DMS53 treated with DMSO at 0.1 percent for 48 hours (cell line): Measurements from ENCODE around the gene DSCAM.
"Not testable (repeated sequence)": the region's sequence is repeated elsewhere in the genome, so short reads cannot be mapped to it uniquely, and the experiment has no call there.

Experiments used
- DNase-seq: peaks from one replicate; lab custom pipeline; 2025; ENCODE audit not compliant: unreplicated experiment; lab: John Stamatoyannopoulos, UW

Gene DSCAM

DNA sequence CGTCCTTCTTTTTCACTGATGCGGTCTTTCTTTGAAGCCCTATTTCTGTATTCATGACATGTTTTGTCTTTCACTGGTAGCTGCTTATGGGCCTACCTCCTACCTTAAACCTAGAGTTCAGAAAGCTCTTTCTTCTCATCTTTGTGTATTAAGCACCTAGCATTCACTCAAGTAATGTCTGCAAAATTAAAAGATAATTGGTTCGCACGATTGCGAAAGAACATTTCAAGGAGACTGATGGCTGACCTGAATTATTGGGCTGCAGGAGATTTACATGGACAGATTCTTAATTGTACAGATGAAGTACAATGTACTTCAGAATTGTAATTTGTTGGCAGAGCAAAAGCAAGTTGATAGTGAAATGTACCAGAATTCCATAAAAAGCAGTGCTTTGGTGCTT, 773.3 kb downstream of the DSCAM start:
- no peak for DNase-seq

DNA sequence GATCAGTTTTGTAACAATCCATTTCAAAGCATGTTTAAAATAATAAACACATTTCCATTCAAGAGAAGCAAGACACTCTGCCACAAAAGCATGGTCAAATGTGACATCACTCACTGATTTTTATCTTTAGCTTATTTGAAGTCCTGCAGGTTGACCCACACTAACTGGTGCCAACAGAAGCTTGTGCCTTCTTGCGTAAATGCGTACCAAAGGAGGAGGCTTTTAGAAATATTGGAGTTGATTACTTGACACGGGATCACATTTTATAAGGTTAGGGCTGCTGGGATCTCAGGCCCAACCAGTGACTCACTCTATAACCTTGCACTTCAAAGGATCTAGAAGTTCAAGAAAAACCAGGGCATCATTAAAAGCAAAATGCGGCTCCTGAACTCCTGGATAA, 776.1 kb downstream of the DSCAM start:
- DNase-seq = no peak

DNA sequence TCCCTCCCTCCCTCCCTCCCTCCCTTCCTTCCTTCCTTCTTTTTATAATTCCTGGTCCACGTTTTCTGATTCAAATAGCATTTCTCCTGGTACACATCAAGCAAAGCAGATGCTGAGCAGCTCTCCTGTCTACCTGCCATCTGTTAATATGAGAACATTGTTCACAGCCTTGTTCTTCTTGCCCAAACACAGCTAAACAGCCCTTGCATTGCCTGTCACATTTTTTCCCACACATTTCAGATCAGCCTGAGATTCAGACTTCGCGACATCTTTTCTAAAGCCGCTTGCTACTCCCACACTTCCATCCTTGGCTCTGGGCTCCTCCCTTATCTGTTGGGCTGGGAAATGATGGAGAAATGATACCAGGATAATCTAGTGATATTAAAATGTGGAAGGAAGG, 779.2 kb downstream of the DSCAM start:
- DNase-seq = no peak

DNA sequence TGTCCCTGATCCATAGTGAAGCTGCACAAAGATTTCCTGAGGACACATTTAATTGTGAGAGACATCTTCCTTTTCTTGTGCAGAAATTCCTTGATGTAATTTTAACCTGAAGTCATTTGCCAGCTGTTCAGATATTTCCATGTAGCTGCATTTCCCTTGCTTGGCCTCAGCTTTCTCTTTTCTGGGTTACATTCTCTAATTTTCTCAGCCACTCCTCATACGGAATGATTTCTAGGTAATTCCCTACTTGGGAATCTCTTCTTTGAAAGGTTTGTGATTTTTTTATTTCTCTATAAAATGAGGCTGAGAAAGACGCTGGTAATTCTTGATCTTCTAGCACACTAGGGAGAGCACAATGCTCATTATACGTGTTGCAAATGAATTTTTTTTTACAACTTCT, 780.7 kb downstream of the DSCAM start:
- DNase-seq = no peak

DNA sequence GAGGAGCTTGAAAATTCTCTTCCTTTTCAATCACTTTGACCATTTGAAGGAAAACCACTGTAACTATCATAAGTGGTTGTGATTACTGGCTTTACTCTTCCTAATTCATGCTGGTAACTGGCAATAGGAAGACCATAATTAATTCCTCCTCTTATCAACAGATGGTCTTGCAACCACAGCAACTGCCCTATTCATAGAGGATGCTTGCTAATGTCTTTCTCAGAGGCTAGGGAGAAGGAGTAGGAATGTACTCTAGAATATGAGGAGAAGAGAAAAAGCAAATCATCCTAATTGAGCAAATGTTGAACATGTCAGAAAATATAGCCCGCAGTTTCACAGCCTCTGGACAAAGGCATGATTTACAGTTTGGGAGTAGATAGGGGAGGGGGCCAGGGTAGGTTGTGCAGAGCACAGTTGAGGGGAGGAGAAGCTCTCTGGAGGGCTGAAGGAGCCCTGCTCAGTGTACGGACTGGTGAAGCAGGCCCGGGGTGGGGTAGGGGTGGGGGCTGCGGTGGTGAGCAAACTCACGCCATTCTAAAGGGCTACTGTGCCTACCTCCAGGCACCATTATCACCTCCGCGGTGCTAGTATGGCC, 786.8 kb downstream of the DSCAM start:
- DNase-seq = no peak

DNA sequence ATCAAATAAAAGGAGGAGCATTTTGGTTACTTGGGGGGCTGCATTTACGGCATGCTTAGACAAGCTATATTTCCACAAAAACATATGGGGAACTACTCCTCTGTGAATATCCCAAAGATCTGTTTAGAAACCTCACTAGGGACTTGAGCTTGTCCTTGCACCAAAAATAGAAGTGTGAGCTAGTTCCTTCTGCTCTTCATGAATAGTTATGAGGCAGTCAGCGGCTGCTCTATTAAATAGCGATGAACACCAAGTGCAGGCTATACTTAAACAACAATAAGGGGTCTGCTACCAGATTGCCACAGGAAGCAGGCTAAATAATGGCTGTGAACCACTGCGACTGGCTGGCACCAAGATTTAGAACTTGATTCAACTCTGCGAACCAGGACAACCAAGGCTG, 789.6 kb downstream of the DSCAM start:
- no peak for DNase-seq

DNA sequence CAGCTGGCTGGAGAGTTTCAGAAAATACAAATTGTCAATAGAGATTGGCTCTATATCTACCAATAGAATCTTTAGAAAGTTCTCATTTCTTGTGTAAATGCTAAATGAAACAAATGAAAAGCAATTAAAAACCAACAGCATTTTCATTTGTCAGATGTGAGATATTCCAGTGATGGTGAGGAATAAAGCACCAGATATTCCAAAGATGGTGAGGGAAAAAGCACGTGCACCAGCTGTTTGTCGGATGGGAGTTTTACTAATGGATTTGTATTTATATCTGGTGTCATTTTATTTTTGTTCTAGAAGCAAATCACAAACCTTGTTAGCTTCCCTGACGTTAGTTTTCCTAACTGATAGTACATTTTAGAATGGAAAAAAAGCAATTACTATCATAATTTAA, 790.9 kb downstream of the DSCAM start:
- no peak for DNase-seq

DNA sequence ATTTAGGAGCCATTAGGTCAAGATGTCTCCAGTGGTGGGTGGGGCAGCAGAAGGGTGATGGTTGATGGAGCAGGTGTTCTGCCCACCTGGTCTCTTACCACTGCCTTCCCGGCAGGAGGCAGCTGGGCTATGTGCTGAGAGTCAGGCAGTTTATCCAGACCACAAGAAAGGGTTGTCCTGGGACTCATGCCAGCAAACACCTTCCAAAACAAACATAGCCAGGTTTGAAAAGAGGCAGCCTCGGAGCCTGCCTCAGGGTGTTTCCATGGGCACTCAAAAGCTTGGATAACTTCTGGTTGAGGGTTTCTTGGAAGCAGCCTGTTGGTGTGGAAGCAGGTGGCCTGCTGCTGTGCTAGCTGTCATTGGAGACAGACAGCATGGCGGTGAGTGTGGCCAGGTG, 792.6 kb downstream of the DSCAM start:
- DNase-seq = peak; percentile 97

DNA sequence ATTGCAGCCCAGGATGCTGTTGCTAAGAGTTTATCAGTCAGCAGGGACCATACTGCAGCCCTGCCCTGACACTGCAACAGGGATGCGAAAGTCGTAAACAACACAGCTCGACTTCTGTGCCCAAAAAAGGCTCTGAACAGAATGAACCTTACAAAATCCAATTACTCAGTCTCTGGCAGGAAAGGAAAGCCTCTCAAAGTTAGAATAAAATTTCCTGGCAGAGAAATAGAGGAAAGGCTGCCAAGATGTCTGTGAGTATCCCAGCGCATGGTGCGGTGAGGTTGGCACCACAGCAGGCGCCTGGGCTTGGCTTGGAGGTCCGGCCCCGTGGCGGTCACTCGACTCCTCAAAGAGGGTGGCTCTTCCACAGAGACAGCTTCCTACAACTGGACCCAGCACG, 794.0 kb downstream of the DSCAM start:
- DNase-seq = no peak

DNA sequence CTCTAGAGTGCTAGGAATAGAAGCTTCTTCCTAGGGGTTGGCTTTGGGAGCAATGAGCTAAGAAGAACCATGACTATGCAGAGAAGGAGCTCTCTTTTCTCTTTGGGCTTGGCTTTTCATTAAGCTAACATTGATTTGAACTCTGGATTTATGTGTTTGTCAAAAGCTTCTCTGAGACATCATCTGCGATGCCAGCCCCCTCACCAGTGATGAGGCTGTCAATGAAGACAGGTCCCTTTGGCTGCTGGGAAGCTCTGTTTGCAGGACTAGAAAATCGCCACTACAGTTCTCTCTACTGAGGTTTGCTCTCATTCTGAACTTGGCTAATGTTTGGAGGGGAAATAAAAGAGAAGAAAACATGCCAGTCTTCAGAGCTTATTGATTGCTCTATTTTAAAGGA, 794.7 kb downstream of the DSCAM start:
- DNase-seq = no peak

DNA sequence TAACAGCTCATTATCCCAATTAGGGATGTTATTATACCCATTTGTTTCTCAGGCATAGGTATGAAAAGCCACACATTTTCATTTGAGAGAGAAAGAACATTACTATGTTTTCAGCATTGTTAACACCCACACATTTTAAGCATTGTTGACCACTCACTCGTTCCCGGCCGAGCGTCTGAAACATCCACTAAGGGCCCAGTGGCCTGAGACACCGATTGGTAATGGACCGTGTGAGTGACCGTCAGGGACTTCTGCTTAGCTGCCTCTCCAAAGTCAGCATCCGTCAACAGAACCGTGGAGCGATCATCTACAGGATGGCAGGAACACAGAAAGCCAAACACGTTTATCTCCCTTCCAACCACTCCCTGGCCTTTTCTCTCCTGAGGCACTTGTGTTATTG, 795.2 kb downstream of the DSCAM start:
- DNase-seq = no peak

DNA sequence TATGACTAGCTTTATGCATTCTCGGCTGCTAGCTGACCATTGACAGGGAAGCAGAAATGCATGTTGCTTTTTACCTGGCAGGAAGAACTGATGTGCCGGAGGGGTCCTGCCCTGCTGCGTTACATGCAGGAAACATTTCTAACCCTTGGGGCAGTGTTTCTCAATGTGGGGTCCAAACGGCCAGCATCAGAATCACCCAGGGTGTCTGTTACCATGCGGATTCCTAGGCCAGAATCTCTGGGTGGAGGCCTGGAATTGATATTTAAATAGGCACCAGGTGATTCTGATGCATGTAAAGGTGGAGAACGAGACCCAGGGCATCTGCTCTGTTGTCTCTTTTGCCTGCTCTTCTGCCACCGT, 797.0 kb downstream of the DSCAM start:
- no peak for DNase-seq

DNA sequence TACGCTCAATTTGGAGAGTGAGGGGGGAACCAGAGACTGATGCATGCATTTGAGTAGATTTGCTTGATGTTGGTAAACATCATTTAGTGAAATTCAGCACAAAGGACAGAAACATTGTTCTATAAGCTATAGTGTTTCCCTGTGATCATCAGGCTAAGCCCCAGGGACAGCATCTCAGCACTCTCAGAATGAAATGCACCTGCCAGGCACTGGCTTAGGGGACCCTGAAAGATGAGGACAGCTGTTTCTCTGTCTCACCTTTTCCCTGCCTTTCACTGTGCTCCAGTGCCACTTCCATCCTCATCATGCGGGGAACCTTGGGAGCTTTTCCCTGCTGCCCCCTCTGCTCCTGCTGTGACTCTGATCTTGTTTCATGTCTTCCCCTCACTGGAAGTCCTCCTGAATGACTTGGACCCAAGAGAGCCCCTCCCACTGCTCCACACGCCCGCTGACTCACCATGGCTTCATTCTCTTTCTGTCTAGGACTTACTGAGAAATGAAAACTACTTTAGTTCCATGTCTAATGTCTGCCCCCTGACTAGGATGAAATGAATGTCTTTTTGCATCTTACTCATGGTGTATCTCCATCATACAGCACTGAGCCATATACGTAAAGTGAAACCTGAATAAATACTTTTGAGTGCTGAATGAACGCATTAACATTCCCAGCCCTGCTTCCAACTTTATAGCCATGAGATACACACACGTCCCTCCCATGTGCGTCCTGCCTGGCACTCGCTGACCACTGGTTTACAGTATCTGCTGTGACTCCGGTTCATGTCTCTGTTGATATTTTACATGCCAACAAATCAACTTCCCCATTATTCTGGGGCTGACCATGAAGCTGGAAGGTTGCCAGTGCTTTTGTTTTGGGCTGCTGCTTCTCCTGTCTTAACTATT, 797.7 kb downstream of the DSCAM start:
- DNase-seq = peak; percentile 39

DNA sequence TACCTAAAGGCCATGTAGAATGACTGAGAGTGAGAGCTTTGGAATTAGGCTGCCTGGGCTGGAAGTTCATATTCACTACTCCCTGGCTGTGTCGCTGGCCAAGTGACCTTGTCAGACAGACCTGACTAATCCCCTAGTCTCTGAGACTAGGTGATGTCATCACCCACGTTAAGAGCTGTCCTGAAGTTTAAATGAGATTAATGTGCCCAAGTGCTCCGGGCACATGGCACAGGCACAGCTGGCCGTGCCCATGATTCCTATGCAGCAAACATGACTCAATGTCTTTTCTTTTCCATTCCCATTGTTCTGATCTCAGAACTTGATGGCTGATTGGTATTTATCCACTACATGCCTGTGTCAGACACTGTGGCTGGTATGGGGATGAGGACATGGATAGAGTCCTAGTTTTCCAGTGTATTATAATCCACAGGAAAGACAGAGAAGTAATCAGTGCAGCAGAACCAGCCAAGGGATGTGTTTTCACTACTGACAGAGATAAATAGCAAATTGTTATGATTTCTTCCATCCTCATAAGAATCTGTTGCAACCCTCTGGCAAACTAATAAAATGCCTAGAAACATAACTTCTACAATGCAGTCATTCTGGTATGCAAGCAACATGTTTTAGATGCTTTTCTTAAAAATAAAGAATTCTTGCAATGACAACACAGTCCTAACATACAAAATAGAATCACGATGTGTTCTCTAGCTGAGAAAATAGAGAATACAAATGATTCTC, 798.8 kb downstream of the DSCAM start:
- no peak for DNase-seq

DNA sequence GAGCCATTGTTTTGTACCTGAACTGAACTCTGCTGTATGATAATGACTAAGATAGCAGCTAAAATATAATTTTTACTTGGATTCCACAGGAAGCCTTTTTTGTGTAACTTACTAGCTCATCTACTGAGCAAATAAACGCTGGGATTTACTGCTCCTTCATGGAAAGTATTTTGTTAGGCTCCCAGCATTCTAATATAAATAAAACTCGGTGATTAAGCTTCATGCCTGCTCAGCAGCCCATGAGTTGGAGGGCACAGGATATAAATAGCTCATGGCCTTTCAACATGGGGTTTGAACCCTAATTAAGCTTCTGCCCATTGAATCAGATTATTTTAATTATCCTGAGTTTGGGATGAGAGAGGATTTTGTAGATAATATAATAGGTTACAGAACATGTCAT, 799.7 kb downstream of the DSCAM start:
- no peak for DNase-seq

DNA sequence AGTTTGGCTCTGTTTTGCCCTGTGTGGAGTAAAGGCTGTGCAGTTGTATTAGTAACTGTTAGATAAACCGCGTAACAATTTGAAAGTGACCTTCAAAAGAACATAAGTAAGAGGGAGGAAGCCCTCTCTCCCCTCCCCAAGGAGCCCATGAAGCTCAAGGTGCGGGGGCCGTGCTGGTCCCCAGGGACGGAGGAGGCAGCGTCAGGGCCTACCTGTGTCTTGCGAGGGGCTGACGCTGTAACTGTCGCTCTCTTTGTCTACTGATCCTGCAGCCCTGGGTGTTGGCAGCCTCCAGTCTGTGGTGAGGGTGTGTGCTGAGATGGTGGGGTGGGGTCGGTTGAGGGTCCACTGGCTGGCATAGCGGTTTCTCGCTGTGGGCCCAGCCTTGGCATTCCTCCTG, 803.1 kb downstream of the DSCAM start:
- no peak for DNase-seq

DNA sequence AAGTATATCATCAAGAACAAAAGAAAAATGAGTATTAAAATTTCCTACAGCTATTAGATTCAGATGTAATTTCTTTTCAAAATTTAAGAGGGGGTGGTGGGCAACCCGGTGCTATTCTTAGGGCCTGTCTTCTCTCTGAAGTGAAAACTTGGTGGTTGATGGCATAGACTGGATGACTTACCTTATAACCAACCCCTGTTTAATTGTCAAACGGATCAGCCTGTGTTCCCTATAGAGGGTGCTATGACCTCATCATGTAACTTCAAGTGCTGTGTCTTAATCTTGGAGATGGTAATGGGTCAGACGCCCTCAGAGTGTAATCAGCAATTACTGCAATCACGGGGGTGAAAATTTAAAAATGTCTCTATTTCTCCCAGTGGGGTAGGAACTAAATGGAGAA, 803.5 kb downstream of the DSCAM start:
- no peak for DNase-seq

DNA sequence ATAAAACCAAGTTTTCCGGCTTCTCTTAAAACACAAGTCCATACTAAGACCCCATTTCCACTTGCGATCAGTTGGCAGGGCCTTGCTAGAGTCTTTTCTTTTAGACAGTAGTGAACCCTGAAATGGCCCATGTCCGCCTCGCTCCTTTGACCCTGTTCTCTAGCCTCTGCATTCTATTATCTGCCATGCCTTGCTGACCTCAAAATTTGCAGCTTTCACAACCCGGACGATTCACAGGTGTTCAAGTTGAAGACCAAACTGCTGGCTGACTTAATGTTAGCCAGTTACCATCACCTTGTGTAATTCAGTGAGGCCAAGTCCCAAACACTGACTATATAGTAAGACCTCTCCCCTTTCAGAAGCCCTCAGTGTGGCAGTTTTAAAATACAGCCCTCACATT, 805.5 kb downstream of the DSCAM start:
- DNase-seq = no peak

DNA sequence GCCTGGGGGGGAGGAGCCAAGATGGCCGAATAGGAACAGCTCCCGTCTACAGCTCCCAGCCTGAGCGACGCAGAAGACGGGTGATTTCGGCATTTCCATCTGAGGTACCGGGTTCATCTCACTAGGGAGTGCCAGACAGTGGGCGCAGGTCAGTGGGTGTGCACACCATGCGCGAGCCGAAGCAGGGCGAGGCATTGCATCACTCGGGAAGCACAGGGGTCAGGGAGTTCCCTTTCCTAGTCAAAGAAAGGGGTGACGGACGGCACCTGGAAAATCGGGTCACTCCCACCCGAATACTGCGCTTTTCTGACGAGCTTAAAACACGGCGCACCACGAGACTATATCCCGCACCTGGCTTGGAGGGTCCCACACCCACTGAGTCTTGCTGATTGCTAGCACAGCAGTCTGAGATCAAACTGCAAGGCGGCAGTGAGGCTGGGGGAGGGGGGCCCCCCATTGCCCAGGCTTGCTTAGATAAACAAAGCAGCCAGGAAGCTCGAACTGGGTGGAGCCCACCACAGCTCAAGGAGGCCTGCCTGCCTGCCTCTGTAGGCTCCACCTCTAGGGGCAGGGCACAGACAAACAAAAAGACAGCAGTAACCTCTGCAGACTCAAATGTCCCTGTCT, 813.7 kb downstream of the DSCAM start:
- not testable (repeated sequence) for DNase-seq

DNA sequence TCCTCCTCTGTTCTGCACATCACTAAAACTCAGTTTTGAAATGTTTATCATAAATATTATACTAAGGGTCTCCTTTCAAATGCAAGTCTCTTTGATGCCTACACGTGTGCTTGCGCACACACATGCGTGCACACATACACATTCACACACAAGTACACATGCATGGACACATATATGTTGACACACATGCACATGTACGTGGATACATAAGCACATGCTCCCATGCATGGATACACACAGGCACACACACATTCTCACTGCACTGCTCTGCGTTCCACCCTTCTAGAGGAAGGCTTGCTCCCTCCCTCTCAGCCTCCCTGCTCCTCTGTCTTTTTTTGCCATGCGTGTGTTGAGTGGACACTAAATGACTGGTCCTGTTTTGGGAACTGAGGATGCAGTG, 817.1 kb downstream of the DSCAM start:
- DNase-seq = no peak

DNA sequence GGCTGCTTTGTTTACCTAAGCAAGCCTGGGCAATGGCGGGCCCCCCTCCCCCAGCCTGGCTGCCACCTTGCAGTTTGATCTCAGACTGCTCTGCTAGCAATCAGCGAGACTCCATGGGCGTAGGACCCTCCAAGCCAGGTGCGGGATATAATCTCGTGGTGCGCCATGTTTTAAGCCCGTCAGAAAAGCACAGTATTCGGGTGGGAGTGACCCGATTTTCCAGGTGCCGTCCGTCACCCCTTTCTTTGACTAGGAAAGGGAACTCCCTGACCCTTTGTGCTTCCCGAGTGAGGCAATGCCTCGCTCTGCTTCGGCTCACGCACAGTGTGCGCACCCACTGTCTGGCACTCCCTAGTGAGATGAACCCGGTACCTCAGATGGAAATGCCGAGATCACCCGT, 818.6 kb downstream of the DSCAM start:
- not testable (repeated sequence) for DNase-seq
